UCSD-AML1 (cell line): ENCODE results near the gene ZNF608.

ENCODE experiments used
- DNase-seq: peaks from one replicate; lab custom pipeline; 2025; ENCODE audit not compliant: unreplicated experiment; lab: John Stamatoyannopoulos, UW

The ZNF608 gene

DNA sequence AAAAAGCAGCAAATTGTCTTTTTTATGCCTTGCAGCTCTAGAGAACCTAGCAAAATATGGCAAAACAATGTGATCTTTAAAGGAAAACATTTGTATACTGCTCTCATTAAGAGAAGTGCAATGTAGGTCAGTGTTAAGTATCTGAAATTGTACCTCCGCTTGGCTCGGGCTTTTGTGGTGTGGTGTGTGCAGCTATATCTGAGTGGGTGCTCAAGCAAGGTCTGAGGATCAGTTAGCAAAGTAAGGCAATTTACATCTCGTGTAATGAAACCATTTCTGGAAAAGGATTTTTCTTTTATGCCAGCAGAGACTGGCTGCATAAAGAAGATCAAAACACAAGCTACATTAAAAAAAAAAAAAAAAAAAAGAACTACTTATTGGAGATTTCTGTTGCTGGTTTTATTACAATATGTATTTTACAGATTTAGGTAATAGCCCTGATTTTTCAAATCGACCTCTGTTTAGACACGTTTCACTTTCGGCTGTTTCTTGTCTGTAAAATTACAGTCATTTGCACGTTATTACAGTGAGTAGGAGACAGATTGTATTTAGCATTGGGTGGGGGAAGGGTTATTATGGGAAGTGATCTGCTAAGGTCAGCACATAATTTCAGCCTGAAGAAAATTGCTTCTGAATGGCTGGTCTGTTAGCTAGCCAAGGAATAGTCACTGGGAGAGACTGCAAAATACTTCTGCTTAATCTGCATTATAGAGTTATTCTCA lies 7.9 kb upstream of the ZNF608 start:
- no peak for DNase-seq

DNA sequence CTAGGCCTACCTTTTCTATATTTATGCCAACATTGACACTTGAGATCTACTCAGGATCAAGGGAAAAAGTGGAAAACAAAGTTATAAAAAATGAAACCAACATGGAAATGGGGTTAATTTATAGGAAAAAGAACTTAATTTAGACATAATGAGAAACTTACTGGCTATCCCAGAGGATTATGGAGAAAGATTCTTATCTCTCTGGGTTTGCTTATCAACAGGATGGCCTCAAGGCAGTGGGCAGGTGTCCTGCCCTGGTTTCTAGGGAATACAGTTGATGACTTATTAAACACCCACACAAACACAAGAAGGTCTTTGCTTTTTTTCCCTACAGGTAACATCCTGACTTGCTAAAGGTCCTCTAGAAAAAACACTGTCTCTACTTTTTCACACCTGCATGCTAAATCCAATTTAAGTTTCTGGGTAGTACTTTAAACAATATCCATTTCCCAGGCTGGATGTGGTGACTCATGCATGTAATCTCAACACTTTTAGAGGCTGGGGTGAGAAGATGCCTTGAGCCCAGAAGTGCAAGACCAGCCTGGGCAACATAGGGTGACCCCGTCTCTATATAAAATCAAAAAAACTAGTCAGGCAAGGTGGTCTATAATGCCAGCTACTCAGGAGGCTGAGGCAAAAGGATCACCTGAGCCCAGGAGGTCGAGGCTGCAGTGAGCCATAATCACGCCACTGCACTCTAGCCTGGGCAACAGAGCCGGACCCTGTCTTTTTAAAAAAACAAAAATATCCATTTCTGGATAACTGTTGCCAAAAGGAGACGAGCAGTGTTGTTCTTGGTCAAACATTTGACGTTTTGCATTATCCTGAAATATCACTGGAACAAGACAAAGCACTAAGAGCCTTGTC lies 6.6 kb upstream of the ZNF608 start:
- no peak for DNase-seq

DNA sequence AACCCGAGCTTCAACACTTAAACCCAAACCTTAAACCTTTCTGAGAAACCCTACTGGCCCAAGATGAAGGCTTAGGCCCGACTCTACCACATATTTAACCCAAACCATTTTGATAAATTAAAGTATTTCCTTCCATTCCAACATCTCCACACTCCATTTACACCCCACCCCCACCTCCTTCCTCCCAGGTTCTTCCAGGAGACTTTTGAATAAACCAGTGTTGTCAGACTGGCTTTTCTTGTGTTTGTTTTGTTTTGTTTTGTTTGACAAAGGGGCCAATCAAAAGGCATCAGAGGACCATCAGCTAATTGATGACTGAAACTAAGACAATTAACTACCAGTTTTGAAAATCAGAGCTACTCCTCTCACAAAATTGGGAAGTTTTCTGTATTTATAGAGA lies 4.6 kb upstream of the ZNF608 start:
- no peak for DNase-seq

DNA sequence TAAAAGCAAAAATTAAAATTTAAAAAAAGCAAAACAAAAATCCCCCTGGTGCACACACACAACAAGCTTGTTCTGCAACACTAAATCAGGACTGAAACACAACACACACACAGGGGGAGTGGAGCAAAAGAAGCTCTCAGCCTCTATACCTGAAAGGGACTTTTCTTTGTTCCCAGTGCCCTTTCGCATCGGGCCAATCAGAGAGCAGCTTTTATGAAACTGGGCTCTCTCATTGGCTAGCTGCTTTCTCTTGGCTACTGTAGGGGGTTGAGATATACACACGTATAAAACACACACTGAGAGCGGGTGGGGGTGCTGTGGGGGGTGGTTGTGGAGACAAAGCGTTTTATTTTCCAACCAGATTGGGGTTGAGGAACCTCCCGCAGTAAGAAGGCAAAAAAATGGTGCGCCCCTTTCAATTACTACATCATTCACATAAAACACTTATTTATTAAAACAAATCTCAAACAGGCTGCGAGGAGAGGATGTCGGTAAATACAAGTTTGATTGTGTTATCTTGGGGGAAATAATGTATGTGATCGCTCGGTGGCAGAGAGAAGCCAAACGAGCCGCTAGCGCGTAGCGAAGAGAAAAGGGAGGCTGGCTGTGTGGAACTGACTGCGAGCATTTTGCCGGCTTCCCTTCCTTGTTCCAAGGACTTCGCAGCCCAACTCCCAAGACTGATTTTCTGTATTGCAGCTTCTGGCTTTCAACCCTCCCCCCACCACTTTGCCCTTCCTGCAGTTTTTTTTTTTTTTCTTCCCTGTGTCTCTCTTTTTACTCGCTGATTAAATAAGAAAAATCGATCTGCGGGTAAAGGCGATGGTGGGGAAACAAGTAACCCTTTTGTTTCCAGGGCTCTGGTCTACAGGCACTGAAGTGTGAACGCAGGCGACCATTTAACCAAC lies 2.5 kb upstream of the ZNF608 start:
- peak; percentile 67 for DNase-seq

DNA sequence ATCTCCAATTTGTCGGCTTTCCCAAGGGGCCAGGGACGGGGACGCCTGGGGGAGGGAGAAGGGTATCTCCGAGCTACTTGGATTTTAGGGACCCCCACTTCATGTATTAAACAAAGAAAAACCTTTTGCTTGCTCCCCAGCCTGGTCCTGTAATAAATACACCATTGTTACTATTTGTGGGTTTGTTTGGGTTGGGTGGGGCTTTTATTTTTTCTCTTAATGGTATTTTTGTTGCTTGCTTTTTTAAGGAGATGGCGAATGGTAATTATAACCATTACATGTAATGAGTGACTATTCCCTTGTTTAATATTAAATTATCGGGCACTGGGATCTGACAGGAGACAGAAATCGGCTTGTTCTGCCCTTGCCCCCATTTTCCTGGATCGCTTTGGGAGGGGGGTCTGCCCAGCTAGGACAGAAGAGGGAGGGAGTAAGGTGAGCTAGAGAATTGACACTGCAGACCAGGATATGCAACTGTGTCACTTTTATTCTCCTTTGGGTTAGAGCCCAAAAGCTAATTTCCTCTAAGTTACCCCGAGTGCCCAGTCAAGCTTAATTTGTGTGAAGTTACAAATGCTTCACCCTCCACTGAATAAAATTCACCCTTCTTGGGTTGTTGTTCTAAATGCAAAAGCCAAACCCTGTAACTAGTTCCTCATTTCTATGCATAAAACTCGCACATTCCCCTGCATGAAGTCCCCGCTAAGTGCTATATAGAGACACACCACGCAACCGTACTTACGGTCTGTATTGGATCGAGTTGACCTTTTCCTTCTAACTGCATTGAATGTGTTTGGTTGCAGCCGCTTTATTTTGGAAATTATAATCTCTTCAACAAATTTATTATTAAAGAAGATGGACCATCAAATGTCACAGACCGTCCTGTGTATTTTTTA lies 1.6 kb upstream of the ZNF608 start:
- no peak for DNase-seq

DNA sequence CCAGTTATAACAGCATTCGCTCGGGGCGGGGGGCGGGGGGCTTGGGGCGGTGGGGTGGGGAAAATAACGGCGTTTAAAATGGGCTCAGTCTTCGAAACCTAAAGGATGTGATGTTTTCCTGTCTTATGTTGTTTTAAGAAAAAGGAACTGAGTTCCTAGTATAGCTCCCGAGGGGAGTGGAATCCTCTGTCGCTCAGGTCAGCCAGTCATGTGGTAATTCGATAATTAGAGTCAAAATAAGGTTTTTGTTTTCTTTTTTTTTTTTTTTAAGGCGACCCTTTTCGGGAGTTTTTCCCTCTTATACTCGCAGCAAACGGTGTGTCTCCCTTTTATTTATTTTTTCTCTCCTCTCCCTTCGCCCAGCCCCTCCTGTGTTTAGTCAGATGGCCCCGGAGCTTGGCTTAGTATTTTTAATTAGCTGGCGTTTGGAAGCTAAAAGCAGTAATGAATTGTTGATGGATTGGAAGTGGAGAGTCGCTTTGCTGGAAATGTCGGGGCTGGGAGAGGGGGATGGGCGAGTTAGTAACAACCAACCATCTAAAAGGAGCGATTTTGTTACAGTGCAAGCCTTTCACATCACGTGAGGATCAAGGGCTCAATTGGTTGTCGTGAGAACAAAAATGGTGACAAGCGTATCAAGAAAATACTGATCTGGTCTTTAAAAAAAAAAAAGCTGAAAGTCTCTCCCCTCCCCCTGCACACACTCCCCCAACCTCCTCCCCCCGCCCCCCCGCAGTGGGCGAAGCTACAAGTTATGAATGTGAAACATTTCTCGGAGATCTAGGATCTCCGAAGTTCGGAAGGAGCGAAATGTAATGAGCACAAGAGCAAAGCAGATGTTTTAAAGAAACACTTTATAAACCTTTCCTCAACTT lies 714 bp upstream of the ZNF608 start:
- peak; percentile 66 for DNase-seq

DNA sequence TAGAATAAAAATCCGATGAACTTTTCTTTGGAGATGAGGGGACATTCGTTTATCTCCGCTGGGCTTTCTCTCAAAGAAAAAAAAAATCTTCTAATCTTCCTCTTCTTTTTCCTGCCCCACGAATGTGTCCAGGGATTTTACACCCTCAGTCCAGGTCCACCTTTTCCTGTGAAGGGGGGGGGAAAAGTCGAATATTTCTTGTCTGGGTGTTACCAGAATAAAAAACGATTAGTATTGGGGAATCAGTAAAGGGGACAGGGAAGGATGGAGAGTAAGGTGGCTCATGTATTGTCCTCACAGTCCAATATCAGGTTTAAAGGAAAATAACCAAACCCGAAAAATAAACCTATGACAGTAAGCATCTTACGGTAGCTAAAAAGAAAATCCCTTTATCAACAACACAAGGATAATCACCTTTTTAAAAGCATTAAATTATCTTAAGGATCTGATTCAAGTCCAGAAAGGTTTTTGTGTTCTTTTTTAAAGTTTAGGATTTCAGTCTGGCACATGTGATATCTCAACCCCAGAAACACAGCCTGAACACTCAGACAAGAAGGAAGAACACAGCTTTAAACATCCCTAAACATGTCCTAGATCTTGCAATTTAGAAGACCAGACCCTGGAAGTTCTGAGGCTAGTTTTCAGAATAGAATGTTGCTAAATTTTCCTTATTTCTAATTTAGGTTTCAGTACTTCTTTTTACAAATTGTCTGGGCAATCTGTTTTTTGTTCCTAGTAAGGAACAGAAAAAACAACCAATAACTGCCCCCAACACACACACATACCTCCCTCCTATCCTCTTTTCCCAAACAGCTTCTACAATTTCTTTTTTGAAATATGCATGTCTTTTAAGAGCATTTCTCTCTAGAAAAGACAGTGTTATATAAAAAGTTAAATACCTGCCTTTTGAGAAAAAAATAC lies 1.2 kb downstream of the ZNF608 start:
- DNase-seq: no peak

DNA sequence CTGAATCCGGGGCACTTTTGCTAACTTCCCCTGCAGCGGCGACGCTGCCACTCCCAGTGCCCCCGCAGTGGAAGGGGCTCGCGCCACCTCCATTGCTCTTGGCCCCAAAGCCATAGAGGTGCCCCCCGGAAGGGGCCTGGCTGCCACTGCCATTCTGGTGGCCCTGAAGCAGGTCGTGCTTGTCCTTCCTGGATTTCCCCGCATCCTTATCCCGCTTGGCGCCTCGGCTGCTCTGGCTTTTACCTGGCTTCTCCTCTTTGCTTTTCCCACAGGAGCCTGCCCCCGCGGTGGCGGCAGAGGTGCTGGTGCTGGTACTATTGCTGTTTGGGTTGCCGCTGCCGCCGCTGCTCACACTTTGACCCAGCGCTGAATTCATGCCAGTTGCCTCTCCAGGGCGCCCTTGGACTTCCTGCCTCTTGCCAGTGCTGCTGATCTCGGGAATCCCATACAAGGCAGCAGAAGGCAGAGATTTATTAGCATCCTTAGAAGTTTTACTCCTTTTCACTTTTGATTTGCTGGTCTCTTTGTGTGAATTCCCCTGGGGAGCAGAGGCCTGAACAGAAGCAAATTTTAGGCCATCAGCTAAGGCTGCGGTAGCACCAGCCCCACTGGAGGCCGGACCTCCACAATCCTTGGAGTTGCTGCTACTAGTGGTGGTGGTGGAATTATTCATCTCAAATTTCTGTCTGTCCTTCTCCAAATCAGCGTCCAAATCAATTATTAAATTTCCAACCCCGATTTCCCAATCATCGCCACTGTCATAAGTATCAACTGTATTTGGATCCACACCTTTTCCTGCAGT lies 2.1 kb downstream of the ZNF608 start:
- peak; percentile 15 for DNase-seq

DNA sequence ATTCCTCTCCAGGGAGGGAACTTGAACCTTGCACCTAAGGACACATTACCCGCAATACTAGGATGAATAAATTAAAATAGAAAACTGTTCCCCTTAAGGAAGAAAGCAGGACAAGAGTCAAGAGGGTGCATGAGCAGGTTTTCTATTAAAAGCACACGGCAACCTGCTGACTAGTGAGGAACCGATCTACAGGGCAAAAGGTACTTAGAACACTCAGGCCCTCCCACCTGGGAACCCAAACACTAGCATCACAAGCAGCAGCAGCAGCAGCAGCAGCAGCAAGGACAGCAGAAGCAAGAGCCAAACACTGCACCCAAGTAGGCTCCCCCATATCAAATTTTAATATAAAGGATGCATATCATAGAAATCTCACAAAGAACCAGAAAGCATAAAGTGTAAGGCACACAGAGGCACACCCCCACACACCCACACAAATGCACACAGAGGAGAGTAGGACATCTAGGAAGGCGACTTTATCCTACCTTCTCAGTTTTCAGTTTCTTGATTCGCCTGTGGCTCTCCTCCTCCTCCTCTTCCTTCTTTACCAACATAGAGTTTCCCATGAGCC lies 2.8 kb downstream of the ZNF608 start:
- no peak for DNase-seq

DNA sequence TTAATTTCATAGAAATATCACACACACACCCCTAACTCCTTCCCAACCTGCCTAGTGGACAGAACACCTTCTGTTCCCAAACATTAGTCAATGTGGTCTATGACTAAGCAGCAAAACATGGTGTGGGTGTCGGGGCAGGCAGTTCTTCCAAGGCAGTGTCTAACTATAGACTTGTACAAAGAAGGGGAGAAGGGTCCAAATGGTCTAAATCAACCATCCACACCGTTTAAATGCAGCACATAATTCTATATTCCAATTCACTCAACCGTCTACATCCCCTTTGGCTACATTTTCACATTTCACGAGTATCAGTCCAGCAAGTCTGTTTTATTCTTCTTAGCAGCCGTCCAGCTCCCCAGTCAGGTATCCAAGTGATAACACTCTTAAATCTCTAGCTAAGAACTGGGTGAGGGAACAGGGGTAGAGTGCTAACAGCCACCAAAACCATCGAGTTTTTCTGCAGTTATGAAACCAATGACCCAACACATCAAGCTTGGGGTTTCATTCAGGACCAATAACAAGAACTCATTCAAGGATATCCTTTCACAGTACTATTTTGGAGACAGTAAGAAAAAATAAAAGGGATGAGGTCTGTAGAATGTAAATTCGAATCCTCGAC lies 3.3 kb downstream of the ZNF608 start:
- DNase-seq: no peak

DNA sequence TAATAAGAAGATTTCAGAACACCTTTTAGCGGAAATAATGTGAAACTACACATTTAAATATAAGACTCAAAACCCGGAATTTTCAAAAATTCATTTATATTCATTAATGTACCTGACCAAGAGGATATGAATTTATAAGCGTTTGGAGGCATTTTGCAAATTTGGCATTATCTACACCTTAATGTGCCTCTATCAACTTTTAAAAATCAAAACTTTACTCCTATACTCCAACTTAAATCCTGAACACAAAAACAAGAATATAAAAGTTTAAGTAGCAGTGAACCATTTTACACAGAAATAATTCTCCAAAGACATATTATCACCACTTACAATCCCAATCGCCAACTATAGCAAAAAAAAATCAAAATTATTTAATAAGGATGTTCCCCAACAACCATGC lies 3.9 kb downstream of the ZNF608 start:
- no peak for DNase-seq

DNA sequence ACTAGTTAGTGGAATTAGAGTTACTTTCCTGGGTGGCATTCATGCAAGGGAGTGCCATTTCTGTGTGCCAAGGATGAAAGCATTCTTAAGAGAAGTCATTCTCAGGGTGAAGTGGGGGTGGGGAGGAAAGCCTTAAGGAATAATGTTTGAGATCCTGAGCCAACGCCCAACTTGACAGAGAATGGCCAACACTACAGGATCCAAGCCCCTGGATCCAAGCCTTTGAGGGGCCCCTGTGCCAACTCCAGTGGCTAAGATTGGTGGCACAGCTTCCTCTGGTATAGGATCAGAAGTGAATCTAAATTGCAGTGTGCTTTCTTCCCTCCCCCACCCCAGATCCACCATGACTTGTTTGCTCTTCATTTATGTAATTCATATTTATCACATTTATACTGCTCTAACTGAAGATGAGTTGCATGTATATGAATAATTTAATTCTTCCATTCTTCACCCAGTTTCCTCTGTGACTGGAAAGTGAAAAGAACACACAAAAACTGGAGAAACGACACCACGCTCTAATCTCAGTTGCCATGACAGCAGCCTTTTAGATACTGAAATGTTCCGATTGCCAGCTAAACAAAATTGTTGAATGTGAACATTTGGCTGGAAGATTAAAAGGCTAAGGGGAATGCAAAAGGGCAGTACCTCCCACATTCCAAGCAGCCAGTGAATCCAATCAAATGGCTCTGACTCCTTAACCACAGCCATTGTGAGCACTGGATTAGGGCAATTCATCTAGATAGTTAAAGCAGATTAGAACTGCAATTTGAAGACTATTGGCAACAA lies 4.5 kb downstream of the ZNF608 start:
- no peak for DNase-seq

DNA sequence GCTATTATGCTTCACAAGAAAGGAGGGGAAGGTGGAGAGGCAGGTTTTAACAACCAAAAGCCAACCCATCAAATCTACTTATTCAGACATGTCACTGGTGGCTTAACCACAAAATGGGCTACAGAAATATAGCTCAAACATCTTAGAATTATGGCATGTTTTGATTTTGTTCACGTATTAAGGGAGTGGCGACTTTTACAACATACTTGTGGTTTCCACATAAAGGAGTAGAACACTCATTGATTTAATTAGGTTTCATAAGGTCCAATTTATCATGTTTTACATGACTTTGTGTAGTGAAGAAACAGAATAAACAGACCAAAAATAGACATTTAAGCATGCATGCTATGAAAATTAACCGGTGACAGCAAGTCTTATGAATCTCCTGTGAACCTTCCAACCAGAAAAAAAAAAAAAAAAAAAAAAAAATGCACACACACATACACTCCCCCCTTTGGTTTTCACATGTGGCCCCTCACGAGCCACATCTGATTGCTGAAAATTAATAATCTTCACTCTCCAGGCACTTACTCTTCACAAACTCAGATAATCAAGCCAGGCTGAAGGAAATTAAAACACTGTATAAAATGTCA lies 5.4 kb downstream of the ZNF608 start:
- no peak for DNase-seq

DNA sequence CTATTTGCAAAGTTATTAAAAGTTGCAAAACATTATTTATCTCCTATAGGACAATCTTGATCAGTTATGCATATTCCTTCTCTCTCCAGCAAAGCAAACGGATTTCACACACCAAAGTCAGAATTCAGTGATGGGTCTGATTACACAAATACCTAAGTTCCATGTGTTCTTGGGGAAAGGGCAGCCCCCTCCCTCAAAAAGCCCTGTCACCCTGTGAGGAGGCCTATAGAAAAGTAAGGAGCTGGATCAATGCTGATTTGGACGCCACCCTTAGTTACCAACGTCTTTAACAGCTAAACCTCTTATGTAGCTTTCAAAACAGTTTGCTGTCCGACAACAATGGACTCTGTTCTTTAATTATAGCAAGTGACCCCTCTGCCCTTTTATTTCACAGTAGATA lies 6.4 kb downstream of the ZNF608 start:
- no peak for DNase-seq

DNA sequence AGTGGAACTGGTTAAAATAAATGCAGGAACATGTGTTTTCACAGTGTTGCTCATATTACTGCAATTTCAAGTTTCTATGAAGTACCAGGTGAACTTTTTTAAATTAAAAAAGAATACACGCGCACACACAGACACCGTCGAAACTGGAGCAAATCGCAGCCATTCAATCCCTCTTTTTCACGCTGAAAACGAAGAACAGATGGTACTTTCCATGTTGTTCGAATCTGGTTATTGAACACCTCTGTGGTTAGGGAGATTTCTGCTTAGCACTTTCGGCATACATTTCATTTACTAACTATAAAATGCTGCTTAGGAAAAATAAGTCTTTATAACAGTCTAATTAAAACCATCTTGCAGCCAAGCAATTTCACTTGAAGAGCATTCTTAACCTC lies 6.8 kb downstream of the ZNF608 start:
- DNase-seq: no peak
